Cardiac muscle cell (in vitro differentiated cells and primary cell): ENCODE results near the gene C1RL. TPM values are rescaled to one million over a fixed set of nuclear protein-coding genes. Genes with fewer than 3 reads are reported as not detected.

Experiments used
- DNase-seq, 2 donors: peaks; one replicate each; pipeline versions ENCODE4 v3.0.0 to v3.0.0-alpha.2; 2010 to 2017; ENCODE audit warnings: low read depth in 1 of 2, low spot score in 1 of 2
- H3K27ac ChIP-seq: fragments of 200-600 bp; sonication (generic); 2 replicates; pipeline ENCODE4 v1.5.1; 2016
- H3K27me3 ChIP-seq: fragments of 200-600 bp; sonication (generic); 2 replicates; pipeline ENCODE4 v1.6.0; 2016; ENCODE audit warnings: control low read depth
- H3K36me3 ChIP-seq: fragments of 200-600 bp; sonication (generic); 2 replicates; pipeline ENCODE4 v1.5.1; 2016; ENCODE audit warnings: control low read depth
- H3K4me1 ChIP-seq: fragments of 200-600 bp; sonication (generic); 2 replicates; pipeline ENCODE4 v1.8.1; 2017; ENCODE audit warnings: low read depth, mild to moderate bottlenecking, mixed run types
- H3K4me3 ChIP-seq: fragments of 200-600 bp; sonication (generic); 2 replicates; pipeline ENCODE4 v1.5.1; 2016; ENCODE audit warnings: mild to moderate bottlenecking
- H3K9me3 ChIP-seq: fragments of 200-600 bp; sonication (generic); 2 replicates; pipeline ENCODE4 v1.5.1; 2017; ENCODE audit warnings: low read depth, mild to moderate bottlenecking, control low read depth
- polyA plus RNA-seq: library from polyadenylated mRNA; unstranded; fragments of >200 nt; fragmentation: Nextera tagmentation; extraction: Ambion mirVana; gene quantifications from 2 replicates; pipeline ENCODE4 v1.2.1, GENCODE V29; 2016
- total RNA-seq: library from RNA; depleted of rRNA; stranded (reverse); fragments of >200 nt; gene quantifications from 2 replicates; pipeline ENCODE4 v1.2.3, GENCODE V29; 2016
- TF ChIP-seq, protein P1 (sequence below): IDR thresholded peaks from 2 replicates; pipeline ENCODE4 v1.5.1; 2012; ENCODE audit warnings: low read depth, mild to moderate bottlenecking, low read length

C1RL gene
- total and polyA plus RNA-seq, 2 experiments from 2014 or later: 14.3 to 32.4 TPM

DNA sequence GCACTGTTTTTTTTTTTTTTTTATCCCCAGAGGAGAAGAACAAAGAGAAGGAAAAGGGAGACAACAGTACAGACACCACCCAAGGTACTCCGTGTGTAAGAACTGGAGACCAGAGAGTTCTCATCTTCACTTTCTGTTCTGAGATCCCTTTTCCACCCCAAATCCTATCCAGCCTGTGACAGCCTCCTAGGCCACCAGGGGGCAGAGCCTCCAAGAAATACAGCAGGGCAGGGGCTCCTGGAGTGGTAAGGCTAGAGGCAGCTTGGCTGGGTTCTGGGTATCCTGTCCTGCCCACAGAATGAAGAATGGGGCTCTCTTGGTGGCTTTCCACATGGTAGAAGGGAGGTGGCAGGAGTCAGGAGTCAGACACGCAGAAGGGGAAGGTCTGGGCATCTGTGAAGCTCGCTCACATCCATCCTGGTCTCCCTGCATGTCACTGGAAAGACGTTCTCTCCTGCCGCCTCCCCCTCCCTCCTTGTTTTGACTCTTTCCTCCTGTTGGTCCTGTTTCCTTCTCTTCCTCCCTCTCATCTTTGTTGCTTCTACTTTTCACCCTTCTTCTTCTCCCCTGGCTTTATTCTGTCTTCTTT, 33.1 kb upstream of the C1RL start:
- peak; percentile 58 to 60 for DNase-seq
- TF ChIP-seq, protein P1, sequence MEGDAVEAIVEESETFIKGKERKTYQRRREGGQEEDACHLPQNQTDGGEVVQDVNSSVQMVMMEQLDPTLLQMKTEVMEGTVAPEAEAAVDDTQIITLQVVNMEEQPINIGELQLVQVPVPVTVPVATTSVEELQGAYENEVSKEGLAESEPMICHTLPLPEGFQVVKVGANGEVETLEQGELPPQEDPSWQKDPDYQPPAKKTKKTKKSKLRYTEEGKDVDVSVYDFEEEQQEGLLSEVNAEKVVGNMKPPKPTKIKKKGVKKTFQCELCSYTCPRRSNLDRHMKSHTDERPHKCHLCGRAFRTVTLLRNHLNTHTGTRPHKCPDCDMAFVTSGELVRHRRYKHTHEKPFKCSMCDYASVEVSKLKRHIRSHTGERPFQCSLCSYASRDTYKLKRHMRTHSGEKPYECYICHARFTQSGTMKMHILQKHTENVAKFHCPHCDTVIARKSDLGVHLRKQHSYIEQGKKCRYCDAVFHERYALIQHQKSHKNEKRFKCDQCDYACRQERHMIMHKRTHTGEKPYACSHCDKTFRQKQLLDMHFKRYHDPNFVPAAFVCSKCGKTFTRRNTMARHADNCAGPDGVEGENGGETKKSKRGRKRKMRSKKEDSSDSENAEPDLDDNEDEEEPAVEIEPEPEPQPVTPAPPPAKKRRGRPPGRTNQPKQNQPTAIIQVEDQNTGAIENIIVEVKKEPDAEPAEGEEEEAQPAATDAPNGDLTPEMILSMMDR: peak; percentile 89
- H3K36me3 ChIP-seq: no peaks in the 10 kb centered on the region

DNA sequence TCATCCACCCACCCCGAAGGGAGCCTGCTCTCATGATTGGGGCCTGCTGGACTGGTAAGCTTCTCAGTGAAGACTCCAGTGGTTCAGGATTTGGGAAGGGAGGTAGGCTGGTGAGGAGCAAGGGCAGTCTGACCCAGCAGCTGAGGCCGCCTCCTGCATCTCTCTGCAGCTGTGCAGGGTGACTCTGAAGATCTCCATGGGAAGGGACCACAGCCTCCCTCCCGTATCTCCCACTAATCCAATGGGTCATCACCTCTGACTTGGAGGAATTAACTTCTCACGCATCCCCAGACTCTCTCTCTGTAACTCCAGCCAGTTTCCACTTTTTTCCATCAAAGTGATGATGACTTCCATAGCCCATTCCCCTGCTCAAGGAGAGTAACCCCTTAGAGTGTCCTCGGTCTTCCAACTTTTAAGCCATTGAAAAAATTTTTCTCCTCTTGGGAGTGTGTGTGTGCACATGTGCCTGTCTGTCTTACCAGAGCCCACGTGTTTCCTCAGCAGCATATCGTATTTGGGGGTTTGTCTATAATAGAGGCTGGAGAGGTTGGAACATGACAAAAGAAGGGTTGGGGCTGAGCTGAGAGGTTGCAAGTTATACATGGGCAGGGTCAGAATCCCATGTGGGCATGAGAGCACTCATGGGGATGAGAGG, 32.5 kb upstream of the C1RL start:
- Histone ChIP-seq H3K4me1 (no peaks in the 10 kb centered on the region), H3K9me3 (no peaks in the 10 kb centered on the region), H3K4me3 (no peak overlapping the region), H3K36me3 (no peaks in the 10 kb centered on the region), H3K27ac (no peak overlapping the region), H3K27me3 (no peaks in the 10 kb centered on the region)
- DNase-seq: no peak
- TF ChIP-seq, protein P1: no peak

More for the DNA sequence above, 33.1 kb upstream of the C1RL start:
- Histone ChIP-seq H3K27ac (no peak overlapping the region), H3K9me3 (no peaks in the 10 kb centered on the region), H3K27me3 (no peaks in the 10 kb centered on the region), H3K4me1 (no peaks in the 10 kb centered on the region), H3K4me3 (no peak overlapping the region)

DNA sequence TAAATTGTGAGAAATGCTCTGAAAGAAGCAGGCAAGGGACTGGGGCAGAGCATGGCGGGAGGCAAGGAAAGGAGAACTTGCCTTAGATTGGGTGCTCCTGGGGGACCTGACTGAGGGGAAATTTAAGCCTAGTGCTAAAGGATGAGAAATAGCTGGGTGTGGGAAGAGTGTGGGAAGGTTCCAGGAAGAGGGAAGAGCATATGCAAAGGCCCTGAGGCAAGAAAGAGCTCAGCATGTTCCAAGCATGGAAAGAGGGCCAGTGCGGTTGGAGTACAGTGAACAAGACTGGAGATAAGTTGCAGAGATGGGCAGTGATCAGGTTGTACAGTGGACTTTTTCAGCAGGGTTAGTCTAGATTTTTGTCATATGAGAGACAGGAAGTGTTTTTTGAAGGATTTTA, 30.2 kb upstream of the C1RL start:
- no peak for DNase-seq
- Histone ChIP-seq H3K4me1 (no peaks in the 10 kb centered on the region), H3K27ac (no peak overlapping the region), H3K4me3 (no peak overlapping the region), H3K27me3 (no peaks in the 10 kb centered on the region), H3K36me3 (peaks cover 2% of the 10 kb centered on the region), H3K9me3 (no peaks in the 10 kb centered on the region)
- TF ChIP-seq, protein P1: no peak

DNA sequence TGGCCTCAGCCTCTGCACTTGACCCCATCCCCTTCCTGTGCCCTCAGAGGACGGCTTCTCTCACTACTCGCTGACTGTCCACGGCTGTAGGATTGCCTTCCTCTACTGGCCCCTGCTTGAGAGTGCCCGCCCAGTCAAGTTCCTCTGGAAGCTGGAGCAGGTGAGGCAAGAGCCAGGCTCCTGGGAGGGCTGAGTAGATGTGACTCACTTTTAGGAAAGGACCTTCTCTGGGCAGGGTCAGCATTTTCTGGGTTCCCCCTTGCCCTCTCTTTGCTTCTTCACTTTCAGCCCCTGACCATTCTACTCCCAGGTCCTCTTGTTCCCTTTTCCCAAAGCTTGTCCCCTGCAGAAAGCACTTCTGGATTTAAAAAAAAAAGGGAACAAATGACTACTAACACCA, 28.9 kb upstream of the C1RL start:
- H3K9me3 ChIP-seq: no peaks in the 10 kb centered on the region
- H3K36me3 ChIP-seq: peaks cover 2% of the 10 kb centered on the region
- H3K4me3 ChIP-seq: no peak overlapping the region
- no peaks in the 10 kb centered on the region for H3K27me3 ChIP-seq
- no peaks in the 10 kb centered on the region for H3K4me1 ChIP-seq
- no peak for DNase-seq
- H3K27ac ChIP-seq: no peak overlapping the region
- TF ChIP-seq, protein P1: no peak

DNA sequence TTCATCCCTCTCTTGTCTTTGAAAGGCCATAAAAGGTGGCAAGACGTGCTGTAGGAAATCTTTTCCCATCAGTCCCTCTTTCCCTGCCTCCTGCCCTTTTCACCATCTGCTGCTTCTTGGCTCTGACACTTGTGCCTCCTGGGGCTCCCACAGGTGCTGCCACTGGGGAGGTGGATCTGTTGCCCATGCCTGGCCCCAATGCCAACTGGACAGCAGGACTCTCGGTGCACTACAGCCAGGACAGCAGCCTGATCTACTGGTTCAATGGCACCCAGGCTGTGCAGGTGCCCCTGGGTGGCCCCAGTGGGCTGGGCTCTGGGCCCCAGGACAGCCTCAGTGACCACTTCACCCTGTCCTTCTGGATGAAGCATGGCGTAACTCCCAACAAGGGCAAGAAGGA, 27.7 kb upstream of the C1RL start:
- Histone ChIP-seq H3K4me3 (no peak overlapping the region), H3K4me1 (no peaks in the 10 kb centered on the region), H3K9me3 (no peaks in the 10 kb centered on the region), H3K27me3 (peaks cover 3% of the 10 kb centered on the region), H3K36me3 (peaks cover 2% of the 10 kb centered on the region), H3K27ac (no peak overlapping the region)
- DNase-seq: no peak
- TF ChIP-seq, protein P1: no peak
